Effector memory CD8-positive, alpha-beta T cell (primary cell): Measurements from ENCODE around the gene VAC14.

ENCODE experiments used
- ATAC-seq: fragments of 150-1000 bp; cut with Tn5 transposase; replicated peaks from 2 replicates; pipeline ENCODE4 v1.10.0; 2021; ENCODE audit warnings: mild to moderate bottlenecking, moderate library complexity
- DNase-seq, 3 experiments: peaks; one replicate each; pipeline ENCODE4 v3.0.0; 2021
- H3K27ac Mint-ChIP-seq, 2 donors: one replicate each; pipeline ENCODE4 v1.8.0; 2022; ENCODE audit warnings: mild to moderate bottlenecking in 2 of 2, mixed read lengths in 2 of 2, moderate library complexity in 2 of 2
- H3K27me3 Mint-ChIP-seq, 2 donors: one replicate each; pipeline ENCODE4 v1.8.0; 2022; ENCODE audit warnings: mixed read lengths in 2 of 2
- H3K36me3 Mint-ChIP-seq: one replicate; pipeline ENCODE4 v1.8.0; 2022; ENCODE audit warnings: mild to moderate bottlenecking, moderate library complexity, mixed read lengths; ENCODE audit not compliant: insufficient read depth
- H3K4me1 Mint-ChIP-seq, 2 donors: one replicate each; pipeline ENCODE4 v1.8.0; 2022; ENCODE audit warnings: low read depth in 2 of 2, mixed read lengths in 2 of 2
- H3K4me3 Mint-ChIP-seq, 2 donors: one replicate each; pipeline ENCODE4 v1.8.0; 2022; ENCODE audit warnings: mild to moderate bottlenecking in 2 of 2, mixed read lengths in 2 of 2, moderate library complexity in 2 of 2
- H3K9me3 Mint-ChIP-seq, 2 donors: one replicate each; pipeline ENCODE4 v1.8.0; 2022; ENCODE audit warnings: mixed read lengths in 2 of 2

Gene VAC14

DNA sequence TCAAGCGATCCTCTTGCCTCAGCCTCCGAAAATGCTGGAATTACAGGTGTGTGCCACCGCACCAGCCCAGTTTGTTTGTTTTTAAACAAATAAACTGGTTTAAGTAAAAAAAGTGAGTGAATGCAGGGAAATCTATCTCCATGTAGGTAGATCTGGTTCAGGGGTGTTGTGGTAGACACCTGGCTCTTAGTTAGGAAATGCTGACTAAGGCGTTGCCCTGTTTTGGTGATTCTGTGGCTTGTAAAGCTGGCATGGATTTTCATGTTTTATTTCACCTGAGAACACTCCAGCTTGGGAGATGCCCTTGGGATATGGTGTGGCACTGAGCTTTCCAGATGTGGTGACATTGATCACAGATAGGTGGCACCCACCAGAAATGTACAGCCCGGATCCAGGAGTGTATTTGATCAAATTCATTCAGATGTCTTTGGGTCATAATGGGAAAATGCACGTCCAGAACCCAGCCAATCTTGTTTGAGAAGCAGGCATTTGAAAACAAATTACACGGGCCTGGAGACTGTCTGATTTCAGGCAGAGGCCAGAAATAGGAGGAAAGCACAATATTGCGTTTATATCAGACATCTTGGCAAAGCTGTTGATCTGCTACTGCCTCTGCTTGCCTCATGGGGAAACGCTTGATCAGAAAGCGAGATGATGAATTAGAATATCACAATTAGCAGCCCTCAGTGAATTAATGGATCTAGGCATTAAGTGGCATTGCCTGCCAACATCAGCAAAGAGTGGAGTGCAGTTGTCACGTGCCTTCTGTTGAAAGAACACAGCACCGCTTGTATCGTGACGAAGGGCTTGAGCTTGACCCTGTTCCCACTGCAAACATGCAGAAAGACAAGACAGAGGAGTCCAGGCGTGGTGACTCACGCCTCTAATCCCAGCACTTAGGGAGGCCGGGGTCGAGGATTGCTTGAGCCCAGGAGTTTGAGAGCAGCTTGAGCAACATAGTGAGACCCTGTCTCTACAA, 161.9 kb downstream of the VAC14 start:
- DNase-seq (no peak), ATAC-seq (no peak)
- no peaks in the 10 kb centered on the region for H3K4me1 Mint-ChIP-seq
- H3K27ac Mint-ChIP-seq: no peak overlapping the region
- no peaks in the 10 kb centered on the region for H3K9me3 Mint-ChIP-seq
- H3K27me3 Mint-ChIP-seq: peaks cover 14 to 18% of the 10 kb centered on the region in 2 donors
- no peak overlapping the region for H3K4me3 Mint-ChIP-seq
- H3K36me3 Mint-ChIP-seq: no peaks in the 10 kb centered on the region
